GM18520 (cell line): Measurements from ENCODE around the gene TRA2B.

ENCODE experiments used
- ATAC-seq: cut with Tn5 transposase; IDR thresholded peaks from one replicate; pipeline ENCODE4 v1.9.1; 2021; ENCODE audit not compliant: unreplicated experiment

Gene TRA2B

GRCh38 chr3:185881926-185882325 is 55.9 kb downstream of the TRA2B start:
- no peak for ATAC-seq

GRCh38 chr3:185880600-185880999 is 57.2 kb downstream of the TRA2B start:
- ATAC-seq: no peak

DNA sequence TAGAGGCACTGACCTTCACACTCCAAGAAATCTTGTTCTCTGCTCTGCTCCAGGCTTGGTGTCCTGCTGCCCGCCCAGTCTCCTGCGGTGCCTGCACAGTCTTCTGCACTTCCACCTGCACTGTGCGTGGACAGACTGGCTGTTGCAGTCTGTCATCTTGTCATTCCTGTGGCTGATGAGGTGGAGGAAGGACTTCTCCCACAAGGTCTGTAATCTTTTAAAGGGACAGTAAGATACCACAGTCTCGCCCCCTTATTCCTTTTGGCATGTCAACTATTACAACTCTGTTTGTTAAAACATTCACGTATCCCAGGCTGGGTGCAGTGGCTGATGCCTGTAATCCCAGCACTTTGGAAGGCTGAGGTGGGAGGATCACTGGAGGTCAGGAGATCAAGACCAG is 58.9 kb downstream of the TRA2B start:
- no peak for ATAC-seq

DNA sequence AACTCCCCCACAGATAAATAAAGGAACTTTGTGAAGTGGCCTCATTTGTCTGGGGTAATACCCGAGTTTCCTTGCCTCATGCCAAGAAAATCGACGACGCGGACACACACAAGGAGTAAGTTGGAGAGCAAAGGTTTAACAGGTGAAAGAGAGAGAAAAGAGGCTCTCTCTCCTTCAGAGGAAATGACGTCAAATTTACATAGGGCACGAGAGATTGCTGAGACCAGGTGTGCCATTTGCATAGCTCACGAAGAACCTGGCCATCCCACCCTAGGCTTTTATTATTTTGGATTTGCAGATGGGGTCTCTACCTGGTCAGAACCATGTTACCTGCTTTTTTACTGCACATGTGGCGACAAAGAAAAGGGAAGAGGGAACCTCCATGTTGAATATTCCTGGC is 63.7 kb downstream of the TRA2B start:
- ATAC-seq: no peak

GRCh38 chr3:185867650-185868049 is 70.2 kb downstream of the TRA2B start:
- no peak for ATAC-seq

- ATAC-seq: no peak
These were observed 70.8 kb downstream of the TRA2B start for GRCh38 chr3:185866995-185867394.

GRCh38 chr3:185866555-185866954 is 71.3 kb downstream of the TRA2B start:
- no peak for ATAC-seq
